Ishikawa (cell line): ENCODE data around the gene SLC30A2.
A peak's percentile ranks its signal among the peaks of the same experiment; 100 is the strongest.

Experiments
- CEBPB ChIP-seq: IDR thresholded peaks from 2 replicates; pipeline ENCODE4 v1.6.1; 2012
- CREB1 ChIP-seq: IDR thresholded peaks from 2 replicates; pipeline ENCODE4 v1.6.1; 2012; ENCODE audit warnings: low read depth
- EGR1 ChIP-seq: IDR thresholded peaks from 2 replicates; pipeline ENCODE4 v1.6.1; 2012
- EP300 ChIP-seq: IDR thresholded peaks from 2 replicates; pipeline ENCODE4 v1.6.1; 2012; ENCODE audit warnings: borderline replicate concordance
- FOXM1 ChIP-seq: IDR thresholded peaks from 2 replicates; pipeline ENCODE4 v1.6.1; 2012; ENCODE audit warnings: low read depth, borderline replicate concordance
- MAX ChIP-seq: IDR thresholded peaks from 2 replicates; pipeline ENCODE4 v1.6.1; 2012
- NFIC ChIP-seq: IDR thresholded peaks from 2 replicates; pipeline ENCODE4 v1.6.1; 2012
- RAD21 ChIP-seq: IDR thresholded peaks from 2 replicates; pipeline ENCODE4 v1.6.1; 2012; ENCODE audit warnings: low read depth
- REST ChIP-seq: IDR thresholded peaks from 2 replicates; pipeline ENCODE4 v1.6.1; 2012; ENCODE audit warnings: low read depth, mild to moderate bottlenecking
- TAF1 ChIP-seq: IDR thresholded peaks from 2 replicates; pipeline ENCODE4 v1.6.1; 2012; ENCODE audit warnings: low read depth, mild to moderate bottlenecking
- TCF12 ChIP-seq: IDR thresholded peaks from 2 replicates; pipeline ENCODE4 v1.6.1; 2012; ENCODE audit warnings: low read depth
- TEAD4 ChIP-seq: IDR thresholded peaks from 2 replicates; pipeline ENCODE4 v1.6.1; 2012
- USF1 ChIP-seq: IDR thresholded peaks from 2 replicates; pipeline ENCODE4 v1.6.1; 2012
- YY1 ChIP-seq: IDR thresholded peaks from 2 replicates; pipeline ENCODE4 v1.6.1; 2012; ENCODE audit warnings: low read depth
- ZBTB7A ChIP-seq: IDR thresholded peaks from 2 replicates; pipeline ENCODE4 v1.6.1; 2012; ENCODE audit warnings: low read depth

SLC30A2 gene

DNA sequence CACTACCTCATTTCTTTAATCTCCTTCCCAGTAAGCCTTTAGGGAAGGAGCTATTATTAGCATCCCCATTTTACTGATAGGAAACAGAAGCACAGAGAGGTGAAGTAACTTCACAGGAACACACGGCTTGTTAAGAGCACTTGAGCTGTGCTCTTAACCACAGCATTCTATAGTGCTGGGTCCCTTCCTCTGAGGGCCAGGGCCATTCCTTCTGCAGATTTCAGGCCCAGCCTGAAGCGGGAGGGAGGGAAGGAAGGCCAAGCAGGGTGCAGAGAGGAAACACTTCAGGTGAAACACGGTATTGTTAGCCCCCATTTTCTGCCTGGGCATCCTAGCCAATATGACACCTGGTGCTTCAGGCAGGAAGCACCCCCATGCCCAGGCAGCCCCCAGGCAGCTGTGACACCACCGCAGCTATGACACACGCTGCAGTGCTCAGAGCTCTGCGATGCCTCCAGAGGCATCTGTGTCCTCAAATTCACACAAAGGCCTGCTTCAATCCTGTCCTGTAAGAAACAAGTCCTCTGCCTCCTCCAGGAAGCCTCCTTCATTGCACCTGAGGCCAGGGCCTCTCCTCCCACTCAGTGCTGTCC is 28.9 kb downstream of the SLC30A2 start:
- no peak for TF ChIP-seq CREB1

DNA sequence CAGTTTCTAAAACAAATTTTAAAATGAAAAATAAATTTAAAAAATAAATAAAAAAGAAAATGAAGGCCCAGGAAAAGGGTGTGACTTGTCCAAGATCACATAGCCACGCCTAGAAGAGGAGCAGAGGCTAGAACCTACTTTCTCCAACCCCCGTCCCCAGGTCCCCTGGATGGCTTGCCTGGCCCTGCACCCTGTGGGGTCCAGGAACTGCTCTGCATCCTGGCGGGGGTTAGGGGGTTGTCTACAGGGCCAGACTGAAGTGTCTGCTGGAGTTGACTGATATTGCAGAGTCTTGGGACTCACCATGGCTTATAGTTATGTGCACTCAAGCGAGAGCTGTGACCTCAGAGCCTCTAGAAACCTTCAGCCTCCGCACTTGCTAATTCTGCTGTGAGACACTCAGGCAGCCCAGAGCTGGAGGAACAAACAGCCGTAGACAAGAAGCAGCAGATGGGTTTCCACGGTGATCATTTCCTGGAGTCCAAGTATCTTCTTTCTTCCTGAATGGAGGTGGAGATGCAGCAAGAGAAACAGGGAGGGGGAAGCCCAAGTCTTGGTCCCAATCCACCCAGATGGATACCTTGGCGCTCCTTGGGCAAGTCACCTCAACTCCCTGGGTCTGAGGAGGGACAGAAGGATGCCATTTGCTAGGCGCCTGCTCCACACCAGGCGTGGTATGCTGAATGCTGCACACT is 29.5 kb downstream of the SLC30A2 start:
- TF ChIP-seq YY1 (no peak), REST (no peak), TCF12 (no peak), ZBTB7A (no peak), CEBPB (no peak), USF1 (no peak), TEAD4 (no peak), EP300 (no peak), RAD21 (no peak), EGR1 (no peak), TAF1 (no peak), MAX (no peak), NFIC (no peak), CREB1 (no peak), FOXM1 (no peak)

- TF ChIP-seq CEBPB: peak; percentile 90
- no peak for TF ChIP-seq YY1
- no peak for TF ChIP-seq TEAD4
Measured at GRCh38 chr1:26015358-26015757, 30.6 kb downstream of the SLC30A2 start.

- no peak for TF ChIP-seq ZBTB7A
- no peak for TF ChIP-seq YY1
- no peak for TF ChIP-seq TCF12
- TF ChIP-seq CEBPB: no peak
- no peak for TF ChIP-seq CREB1
- TF ChIP-seq EP300: no peak
- no peak for TF ChIP-seq REST
- no peak for TF ChIP-seq RAD21
- no peak for TF ChIP-seq FOXM1
- TF ChIP-seq USF1: no peak
- no peak for TF ChIP-seq NFIC
- TF ChIP-seq TAF1: no peak
- no peak for TF ChIP-seq TEAD4
- TF ChIP-seq EGR1: no peak
Measured at GRCh38 chr1:26014179-26014578, 31.7 kb downstream of the SLC30A2 start.

DNA sequence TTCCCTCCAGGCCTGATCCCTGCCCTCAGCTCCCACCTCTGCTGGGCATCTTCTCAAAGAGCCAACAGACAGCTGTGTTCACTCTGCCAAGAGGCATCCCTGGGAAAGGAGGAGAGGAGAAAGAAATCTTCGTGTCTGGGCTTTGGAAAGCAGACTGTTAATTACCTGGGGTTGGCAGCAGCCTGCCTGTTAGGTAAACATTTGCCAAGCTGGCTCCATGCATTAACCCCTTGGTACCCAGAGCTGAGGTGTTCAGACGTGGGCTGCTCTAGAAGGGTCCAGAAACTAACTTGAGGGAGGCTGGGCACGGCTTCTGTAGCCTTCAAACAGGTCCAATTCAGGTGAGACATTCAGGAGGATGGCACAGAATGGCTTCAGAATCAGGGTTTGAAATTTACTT is 33.1 kb downstream of the SLC30A2 start:
- TF ChIP-seq TAF1: no peak
- no peak for TF ChIP-seq TCF12
- no peak for TF ChIP-seq RAD21
- no peak for TF ChIP-seq CREB1
- no peak for TF ChIP-seq REST
- TF ChIP-seq TEAD4: no peak
- TF ChIP-seq CEBPB: no peak
- TF ChIP-seq EP300: no peak
- TF ChIP-seq FOXM1: no peak
- TF ChIP-seq MAX: no peak
- no peak for TF ChIP-seq NFIC
- no peak for TF ChIP-seq EGR1
- TF ChIP-seq ZBTB7A: no peak
- TF ChIP-seq YY1: no peak
- no peak for TF ChIP-seq USF1
